ENCODE data around the gene CENPN.

DNA sequence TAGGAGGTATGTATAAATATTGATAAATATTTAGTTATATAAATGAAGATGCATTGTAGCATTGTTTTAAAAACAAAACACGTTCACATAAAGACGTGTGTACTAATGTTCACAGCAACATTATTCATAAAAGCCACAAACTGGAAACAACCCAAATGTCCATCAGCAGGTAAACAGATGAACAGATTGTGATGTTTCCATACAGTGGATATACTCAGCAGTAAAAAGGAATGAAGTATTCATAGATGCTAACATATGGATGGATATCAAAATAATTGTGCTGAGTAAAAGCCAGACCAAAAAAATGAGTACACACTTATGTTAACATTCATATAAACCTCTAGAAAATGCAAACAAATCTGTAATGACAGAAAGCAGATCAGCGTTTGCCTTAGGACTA lies 6.0 kb downstream of the CENPN start:
- TF ChIP-seq, protein P1, sequence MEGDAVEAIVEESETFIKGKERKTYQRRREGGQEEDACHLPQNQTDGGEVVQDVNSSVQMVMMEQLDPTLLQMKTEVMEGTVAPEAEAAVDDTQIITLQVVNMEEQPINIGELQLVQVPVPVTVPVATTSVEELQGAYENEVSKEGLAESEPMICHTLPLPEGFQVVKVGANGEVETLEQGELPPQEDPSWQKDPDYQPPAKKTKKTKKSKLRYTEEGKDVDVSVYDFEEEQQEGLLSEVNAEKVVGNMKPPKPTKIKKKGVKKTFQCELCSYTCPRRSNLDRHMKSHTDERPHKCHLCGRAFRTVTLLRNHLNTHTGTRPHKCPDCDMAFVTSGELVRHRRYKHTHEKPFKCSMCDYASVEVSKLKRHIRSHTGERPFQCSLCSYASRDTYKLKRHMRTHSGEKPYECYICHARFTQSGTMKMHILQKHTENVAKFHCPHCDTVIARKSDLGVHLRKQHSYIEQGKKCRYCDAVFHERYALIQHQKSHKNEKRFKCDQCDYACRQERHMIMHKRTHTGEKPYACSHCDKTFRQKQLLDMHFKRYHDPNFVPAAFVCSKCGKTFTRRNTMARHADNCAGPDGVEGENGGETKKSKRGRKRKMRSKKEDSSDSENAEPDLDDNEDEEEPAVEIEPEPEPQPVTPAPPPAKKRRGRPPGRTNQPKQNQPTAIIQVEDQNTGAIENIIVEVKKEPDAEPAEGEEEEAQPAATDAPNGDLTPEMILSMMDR (IDR thresholded peaks at IDR 0.05) = no peak
- TF ChIP-seq POLR2A (IDR thresholded peaks at IDR 0.05) = no peak

All from testis (tissue), 2 donors.